ENCODE measurements around the gene RILPL1. TPM values are rescaled to one million over a fixed set of nuclear protein-coding genes. Genes with fewer than 3 reads are reported as not detected.

Gene RILPL1
- total and polyA plus RNA-seq, 2 of the 4 experiments (the other 2 are of a cell fraction) = 11.1 to 19.8 TPM

- peak overlapping the region; percentile 84 for H2AFZ ChIP-seq (replicated peaks; ENCODE audit: low read length, poor library complexity)
- 66% methylated on average over 13 of the region's 18 CpGs; no CpG with 5 or more reads in 1 of the 2 experiments for WGBS, 2 experiments (ENCODE audit: extremely low coverage in 2 of 2, insufficient read length in 1 of 2)
- H3K4me3 ChIP-seq (ENCODE audit: insufficient read depth, low read depth, low read length) = no peak overlapping the region
- intact Hi-C loops (cut with micrococcal nuclease) = no loop called here
- H3K9ac ChIP-seq (ENCODE audit: low read depth, low read length) = no peak overlapping the region
- H3K18ac ChIP-seq (ENCODE audit: low read depth, low read length) = no peak overlapping the region
- no peak overlapping the region for H3K23ac ChIP-seq (ENCODE audit: low read depth, low read length)
- H3K4ac ChIP-seq (ENCODE audit: low read depth, low read length) = 0 out of 2 replicates have a peak overlapping the region, but pooled peaks have one; percentile 24
- peaks cover 6% of the 10 kb centered on the region; the same call in 1 of the 2 replicates for H3K9me1 ChIP-seq (ENCODE audit: insufficient read depth, low read length)
- peak overlapping the region; percentile 70; the same call in 1 of the 2 replicates for H3K27ac ChIP-seq (ENCODE audit: insufficient read depth, low read length)
- peak overlapping the region; percentile 22; the same call in 1 of the 2 replicates for H2BK20ac ChIP-seq (ENCODE audit: low read depth, low read length)
- no peaks in the 10 kb centered on the region for H3K36me3 ChIP-seq (ENCODE audit: control insufficient read depth, insufficient read depth, low read length)
- H4K91ac ChIP-seq (ENCODE audit: insufficient read depth, low read depth, low read length) = peak overlapping the region; percentile 55; the same call in 1 of the 2 replicates
- dilution Hi-C loops (cut with HindIII; ENCODE audit: low sequenced_read_pairs, unreplicated experiment) = no loop called here
- H4K20me1 ChIP-seq (ENCODE audit: insufficient read depth, low read length) = no peaks in the 10 kb centered on the region
- peak overlapping the region; percentile 3; the same call in 1 of the 2 replicates for H2BK120ac ChIP-seq (ENCODE audit: low read depth, low read length)
- H2AK9ac ChIP-seq (replicated peaks; ENCODE audit: low read depth, low read length, poor library complexity) = no peak overlapping the region
- DNase-seq = peak; percentile 40
- POLR2A ChIA-PET (ENCODE audit: unreplicated experiment) = no interaction called here
- peak overlapping the region; percentile 22; the same call in 1 of the 2 replicates for H4K5ac ChIP-seq (ENCODE audit: low read depth, low read length)
- peak overlapping the region; percentile 29; the same call in 1 of the 2 replicates for H3K56ac ChIP-seq (ENCODE audit: extremely low read depth, insufficient read depth, low read length)
- peak overlapping the region; percentile 54 for H3K4me2 ChIP-seq (ENCODE audit: low read depth, low read length)
- H2AK5ac ChIP-seq (ENCODE audit: low read depth, low read length) = no peak overlapping the region
- in situ Hi-C loops (cut with MboI; ENCODE audit: low sequenced_read_pairs) = no loop called here
- no peaks in the 10 kb centered on the region for H3K79me1 ChIP-seq (ENCODE audit: low read depth in 1 of 2, low read length in 2 of 2)
- peak overlapping the region; percentile 10; the same call in 1 of the 2 replicates for H3K14ac ChIP-seq (replicated peaks; ENCODE audit: low read depth, low read length)
- ATAC-seq (ENCODE audit: low read depth) = peak; percentile 74
- no peaks in the 10 kb centered on the region for H3K9me3 ChIP-seq (ENCODE audit: control insufficient read depth, insufficient read depth, low read length)
- CTCF ChIA-PET = interaction anchor here (0.7 kb wide), 2 partner anchors 19 to 1679 kb away, joined by 3 read pairs; no protein-coding TSS in a partner anchor
- no peaks in the 10 kb centered on the region for H3K27me3 ChIP-seq (ENCODE audit: control insufficient read depth, insufficient read depth, low read length)
- H3K4me1 ChIP-seq (ENCODE audit: control insufficient read depth, insufficient read depth, low read length) = peaks cover 7% of the 10 kb centered on the region; the same call in 1 of the 2 replicates
- H4K8ac ChIP-seq (ENCODE audit: low read depth in 2 of 2, low read length in 2 of 2) = peak overlapping the region in 1 of 2 experiments; percentile 81; a peak in 2 of 4 replicates
- no peak for TF ChIP-seq CEBPB (IDR thresholded peaks at IDR 0.05; ENCODE audit: low read depth, low read length)
- TF ChIP-seq RCOR1 (IDR thresholded peaks at IDR 0.05; ENCODE audit: insufficient replicate concordance, low read length) = no peak
- TF ChIP-seq RFX5 (IDR thresholded peaks at IDR 0.05; ENCODE audit: low read depth, low read length) = no peak
- TF ChIP-seq ELK1 (IDR thresholded peaks at IDR 0.05; ENCODE audit: borderline replicate concordance, low read depth, low read length) = no peak
- no peak for TF ChIP-seq USF2 (IDR thresholded peaks at IDR 0.05; ENCODE audit: low read depth, low read length)
- no peak for TF ChIP-seq NFE2L2 (IDR thresholded peaks at IDR 0.05; ENCODE audit: low read depth, low read length)
- TF ChIP-seq CHD1 (IDR thresholded peaks at IDR 0.05; ENCODE audit: low read depth, low read length) = no peak
- no peak for TF ChIP-seq SMC3 (IDR thresholded peaks at IDR 0.05; ENCODE audit: low read depth, low read length)
- no peak for TF ChIP-seq MAFK (IDR thresholded peaks at IDR 0.05; ENCODE audit: low read depth, low read length)
- TF ChIP-seq FOS (IDR thresholded peaks at IDR 0.05; ENCODE audit: low read depth, low read length) = no peak
- no peak overlapping the region for H2BK5ac ChIP-seq (ENCODE audit: low read depth, low read length, poor library complexity, severe bottlenecking)
- BruUV-seq (replicated peaks) = no TSS peak
- H2BK15ac ChIP-seq (ENCODE audit: low read depth, low read length) = no peak overlapping the region; the same call in 2 of the 3 replicates
These were observed 87.9 kb downstream of the RILPL1 start for GRCh38 chr12:123445388-123446332.
